Stimulated activated CD4-positive, alpha-beta T cell treated with anti-CD3 and anti-CD28 coated beads, Interleukin-1b, Interleukin-23, amount 100 ng/mL, for 24 hours (primary cell): ENCODE data around the gene NOM1.
"Not testable (repeated sequence)": the region's sequence is repeated elsewhere in the genome, so short reads cannot be mapped to it uniquely, and the experiment has no call there.

Experiments used
- DNase-seq, 4 experiments: peaks; one replicate each; pipeline ENCODE4 v3.0.0-alpha.2; 2020; ENCODE audit warnings: low read depth in 4 of 4, low spot score in 1 of 4

NOM1 gene, protein sequence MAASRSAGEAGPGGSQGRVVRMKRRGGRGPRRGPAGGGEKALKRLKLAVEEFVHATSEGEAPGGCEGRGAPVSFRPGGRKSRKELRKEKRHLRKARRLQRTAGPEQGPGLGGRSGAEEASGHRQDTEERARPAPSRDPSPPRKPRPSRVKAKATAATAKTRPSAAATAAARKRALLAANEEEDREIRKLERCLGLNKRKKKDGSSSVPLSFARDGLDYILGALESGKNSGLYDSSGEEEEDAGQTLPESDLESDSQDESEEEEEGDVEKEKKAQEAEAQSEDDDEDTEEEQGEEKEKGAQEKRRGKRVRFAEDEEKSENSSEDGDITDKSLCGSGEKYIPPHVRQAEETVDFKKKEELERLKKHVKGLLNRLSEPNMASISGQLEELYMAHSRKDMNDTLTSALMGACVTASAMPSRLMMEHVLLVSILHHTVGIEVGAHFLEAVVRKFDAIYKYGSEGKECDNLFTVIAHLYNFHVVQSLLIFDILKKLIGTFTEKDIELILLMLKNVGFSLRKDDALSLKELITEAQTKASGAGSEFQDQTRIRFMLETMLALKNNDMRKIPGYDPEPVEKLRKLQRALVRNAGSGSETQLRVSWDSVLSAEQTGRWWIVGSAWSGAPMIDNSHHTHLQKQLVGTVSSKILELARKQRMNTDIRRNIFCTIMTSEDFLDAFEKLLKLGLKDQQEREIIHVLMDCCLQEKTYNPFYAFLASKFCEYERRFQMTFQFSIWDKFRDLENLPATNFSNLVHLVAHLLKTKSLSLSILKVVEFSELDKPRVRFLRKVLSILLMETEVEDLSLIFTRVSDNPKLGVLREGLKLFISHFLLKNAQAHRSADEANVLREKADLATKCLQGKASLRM

DNA sequence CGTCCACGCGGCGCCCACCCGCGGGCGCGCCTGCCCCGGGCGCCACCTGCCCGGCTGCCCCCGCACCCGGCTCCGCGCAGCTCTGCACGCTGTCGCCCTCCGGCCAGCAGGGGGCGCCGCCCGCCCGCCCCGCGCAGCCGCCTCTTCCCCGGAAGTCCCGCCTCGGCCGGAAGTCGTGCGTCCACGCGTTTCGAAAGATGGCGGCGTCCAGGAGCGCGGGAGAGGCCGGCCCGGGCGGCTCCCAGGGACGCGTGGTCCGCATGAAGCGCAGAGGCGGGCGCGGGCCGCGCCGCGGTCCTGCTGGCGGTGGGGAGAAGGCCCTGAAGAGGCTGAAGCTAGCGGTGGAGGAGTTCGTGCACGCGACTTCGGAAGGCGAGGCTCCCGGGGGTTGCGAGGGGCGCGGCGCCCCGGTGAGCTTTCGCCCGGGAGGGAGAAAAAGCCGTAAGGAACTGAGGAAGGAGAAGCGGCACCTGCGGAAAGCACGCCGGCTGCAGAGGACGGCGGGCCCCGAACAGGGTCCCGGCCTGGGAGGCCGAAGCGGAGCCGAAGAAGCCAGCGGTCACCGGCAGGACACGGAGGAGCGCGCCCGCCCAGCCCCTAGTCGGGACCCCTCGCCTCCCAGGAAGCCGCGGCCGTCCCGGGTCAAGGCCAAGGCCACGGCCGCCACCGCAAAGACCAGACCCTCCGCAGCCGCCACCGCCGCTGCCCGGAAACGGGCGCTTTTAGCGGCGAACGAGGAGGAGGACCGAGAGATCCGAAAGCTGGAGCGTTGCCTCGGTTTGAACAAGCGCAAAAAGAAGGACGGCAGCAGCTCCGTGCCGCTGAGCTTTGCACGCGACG is at the start of gene NOM1:
NOM1 (plus strand) TSS at position 172 of the 840 bp plus-strand sequence; CDS start at position 198, 26 bp downstream.
- peak; percentile 82 to 94 (median 91) for DNase-seq

DNA sequence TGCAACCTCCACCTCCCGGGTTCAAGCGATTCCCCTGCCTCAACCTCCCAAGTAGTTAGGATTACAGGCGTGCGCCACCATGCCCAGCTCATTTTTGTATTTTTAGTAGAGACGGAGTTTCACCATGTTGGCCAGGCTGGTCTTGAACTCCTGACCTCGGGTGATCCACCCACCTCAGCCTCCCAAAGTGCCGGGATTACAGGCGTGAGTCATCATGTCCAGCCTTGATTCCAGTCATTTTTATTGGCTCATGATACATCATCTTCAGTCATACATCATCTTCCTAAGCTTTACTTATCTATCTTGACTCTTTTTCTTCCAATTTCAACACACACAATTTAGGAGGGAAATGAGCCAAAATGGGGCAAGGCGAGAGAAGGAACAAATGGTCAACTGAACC is 49.4 kb upstream of the NOM1 start:
- not testable (repeated sequence) for DNase-seq

DNA sequence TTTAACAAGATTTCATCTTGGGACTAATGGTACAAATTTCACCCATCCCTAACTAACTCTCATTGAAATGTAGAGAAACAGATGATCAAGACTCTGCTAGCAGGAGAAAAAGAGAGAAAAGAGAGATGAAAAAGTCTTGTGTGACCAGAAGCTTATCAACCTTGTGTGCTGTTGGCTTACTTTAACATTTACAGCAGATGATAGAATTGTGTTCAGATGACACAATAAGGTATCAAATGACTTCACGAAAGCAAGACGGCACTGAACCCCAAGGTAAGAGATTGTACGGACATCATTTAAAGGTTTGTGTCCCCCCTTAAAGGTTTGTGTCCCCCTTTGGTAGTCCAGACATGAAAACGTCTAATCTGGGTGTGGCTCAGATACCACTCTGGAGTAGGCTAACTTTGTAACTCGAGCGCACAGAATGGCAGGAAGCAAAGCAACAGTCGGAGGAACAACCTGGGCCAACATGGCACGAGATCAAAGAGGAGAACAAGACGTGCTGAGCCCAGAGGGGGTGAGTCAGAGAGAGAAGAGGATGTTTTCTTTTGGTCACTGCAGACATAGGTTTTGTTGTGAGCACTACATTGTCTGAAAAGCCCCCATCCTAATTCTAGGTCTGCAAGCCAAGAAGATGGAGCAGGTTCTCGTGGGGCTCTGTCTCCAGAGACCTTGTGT is 46.1 kb upstream of the NOM1 start:
- DNase-seq, result no peak

DNA sequence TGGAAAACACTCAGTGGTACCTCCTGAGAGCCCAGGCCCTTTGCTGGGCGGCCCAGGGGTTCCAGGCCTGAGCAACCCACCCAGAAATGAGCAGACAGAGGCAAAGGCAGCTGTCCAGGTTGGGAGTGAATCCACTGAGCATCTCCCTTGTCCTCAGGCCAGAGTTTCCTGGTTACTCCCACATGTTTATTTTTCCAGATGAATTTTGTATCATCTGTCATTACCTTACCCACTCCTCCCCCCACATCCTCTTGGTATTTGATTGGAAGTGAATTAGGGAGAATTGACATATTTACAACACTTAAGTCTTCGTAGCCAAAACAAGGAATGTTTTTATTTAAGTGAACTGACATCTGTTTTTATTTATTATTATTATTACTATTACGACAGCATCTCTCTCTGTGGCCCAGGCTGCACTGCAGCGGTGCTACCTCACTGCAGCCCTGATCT is 43.3 kb upstream of the NOM1 start:
- DNase-seq, result no peak

DNA sequence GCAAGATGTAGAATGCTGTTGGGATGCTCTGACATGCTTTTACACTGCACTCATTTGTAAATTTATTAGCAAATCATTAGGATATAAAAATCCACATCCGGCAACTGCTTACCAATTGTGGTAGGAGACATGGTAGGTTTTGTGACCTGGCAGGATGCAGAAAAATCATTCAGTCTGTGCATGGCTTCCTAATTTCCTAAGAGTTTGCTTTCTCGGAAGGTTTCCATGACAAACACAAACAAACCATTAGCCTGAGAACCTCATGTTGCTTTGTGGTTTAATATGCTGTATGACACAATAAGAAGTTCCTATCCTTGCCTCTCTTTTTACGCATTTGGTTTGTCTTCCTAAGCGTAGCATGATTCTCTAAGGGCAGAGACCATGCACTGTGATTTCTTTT is 41.9 kb upstream of the NOM1 start:
- DNase-seq, result no peak

DNA sequence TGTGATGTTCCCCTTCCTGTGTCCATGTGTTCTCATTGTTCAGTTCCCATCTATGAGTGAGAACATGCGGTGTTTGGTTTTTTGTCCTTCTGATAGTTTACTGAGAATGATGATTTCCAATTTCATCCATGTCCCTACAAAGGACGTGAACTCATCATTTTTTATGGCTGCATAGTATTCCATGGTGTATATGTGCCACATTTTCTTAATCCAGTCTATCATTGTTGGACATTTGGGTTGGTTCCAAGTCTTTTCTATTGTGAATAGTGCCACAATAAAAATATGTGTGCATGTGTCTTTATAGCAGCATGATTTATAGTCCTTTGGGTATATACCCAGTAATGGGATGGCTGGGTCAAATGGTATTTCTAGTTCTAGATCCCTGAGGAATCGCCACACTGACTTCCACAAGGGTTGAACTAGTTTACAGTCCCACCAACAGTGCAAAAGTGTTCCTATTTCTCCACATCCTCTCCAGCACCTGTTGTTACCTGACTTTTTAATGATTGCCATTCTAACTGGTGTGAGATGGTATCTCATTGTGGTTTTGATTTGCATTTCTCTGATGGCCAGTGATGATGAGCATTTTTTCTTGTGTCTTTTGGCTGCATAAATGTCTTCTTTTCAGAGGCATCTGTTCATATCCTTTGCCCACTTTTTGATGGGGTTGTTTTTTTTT is 39.8 kb upstream of the NOM1 start:
- not testable (repeated sequence) for DNase-seq

DNA sequence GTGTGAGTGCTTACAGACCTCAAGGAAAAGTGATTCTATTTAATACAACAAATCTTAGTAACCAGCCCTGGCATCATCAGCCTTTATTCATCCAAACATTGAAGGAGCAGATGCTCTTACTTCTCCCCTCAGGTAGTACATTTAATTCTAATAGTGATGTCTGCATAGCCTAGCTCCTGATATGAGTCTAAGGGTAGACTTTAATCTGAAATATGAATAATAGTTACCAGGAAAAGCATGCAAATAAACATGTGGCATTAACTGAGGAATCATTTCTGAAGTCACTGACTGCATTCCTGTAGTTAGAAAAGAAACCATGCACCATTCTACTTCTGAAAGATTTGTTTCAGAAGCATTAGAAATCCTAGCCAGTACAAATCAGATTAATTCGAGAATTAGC is 30.9 kb upstream of the NOM1 start:
- no peak for DNase-seq

DNA sequence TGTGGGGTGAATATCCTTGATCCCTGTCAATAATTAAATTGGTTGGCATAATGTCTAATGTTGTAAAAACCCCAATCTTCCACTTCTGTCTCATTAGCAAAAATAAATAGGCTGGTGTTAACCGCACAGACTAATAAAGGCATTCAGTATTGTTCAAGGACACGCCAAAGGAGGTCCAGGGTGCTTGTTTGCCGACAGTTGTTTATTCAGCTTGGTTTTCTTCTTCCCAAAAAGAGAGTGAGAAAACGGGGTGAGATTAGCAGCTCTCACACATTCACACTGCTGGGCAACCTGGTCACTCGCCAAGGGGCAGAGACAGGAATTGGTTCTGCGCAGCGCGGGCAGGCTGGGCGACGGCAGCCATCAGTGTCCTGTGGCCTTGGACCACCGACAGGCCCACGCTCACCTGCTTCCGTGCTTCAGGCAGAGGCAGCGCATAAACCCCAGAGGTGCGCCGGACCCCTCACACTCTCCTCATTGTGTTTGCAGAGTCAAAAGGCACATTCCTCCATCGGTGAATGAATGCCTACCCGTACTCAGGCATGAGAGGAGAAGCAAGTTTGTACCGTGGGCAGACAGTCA is 30.3 kb upstream of the NOM1 start:
- DNase-seq, result no peak

DNA sequence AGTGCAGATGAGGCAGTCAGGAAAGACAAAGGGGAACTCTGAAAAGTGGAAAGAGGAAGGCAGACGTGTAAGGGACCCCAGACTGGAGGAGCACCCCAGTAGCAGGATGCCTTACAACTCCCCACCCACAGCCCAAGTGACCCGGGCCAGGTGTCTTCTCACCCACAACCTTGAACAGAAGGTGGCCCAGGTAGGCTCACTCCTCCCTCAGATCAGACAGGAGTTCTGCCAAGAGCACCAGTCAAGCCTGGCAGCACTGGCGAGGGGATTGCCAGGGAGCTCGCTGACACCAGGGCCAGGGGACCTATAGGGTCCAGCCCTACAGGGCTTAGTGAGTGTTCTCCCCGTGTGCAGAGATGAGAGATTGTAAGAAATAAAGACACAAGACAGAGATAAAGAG is 29.4 kb upstream of the NOM1 start:
- DNase-seq, result no peak

DNA sequence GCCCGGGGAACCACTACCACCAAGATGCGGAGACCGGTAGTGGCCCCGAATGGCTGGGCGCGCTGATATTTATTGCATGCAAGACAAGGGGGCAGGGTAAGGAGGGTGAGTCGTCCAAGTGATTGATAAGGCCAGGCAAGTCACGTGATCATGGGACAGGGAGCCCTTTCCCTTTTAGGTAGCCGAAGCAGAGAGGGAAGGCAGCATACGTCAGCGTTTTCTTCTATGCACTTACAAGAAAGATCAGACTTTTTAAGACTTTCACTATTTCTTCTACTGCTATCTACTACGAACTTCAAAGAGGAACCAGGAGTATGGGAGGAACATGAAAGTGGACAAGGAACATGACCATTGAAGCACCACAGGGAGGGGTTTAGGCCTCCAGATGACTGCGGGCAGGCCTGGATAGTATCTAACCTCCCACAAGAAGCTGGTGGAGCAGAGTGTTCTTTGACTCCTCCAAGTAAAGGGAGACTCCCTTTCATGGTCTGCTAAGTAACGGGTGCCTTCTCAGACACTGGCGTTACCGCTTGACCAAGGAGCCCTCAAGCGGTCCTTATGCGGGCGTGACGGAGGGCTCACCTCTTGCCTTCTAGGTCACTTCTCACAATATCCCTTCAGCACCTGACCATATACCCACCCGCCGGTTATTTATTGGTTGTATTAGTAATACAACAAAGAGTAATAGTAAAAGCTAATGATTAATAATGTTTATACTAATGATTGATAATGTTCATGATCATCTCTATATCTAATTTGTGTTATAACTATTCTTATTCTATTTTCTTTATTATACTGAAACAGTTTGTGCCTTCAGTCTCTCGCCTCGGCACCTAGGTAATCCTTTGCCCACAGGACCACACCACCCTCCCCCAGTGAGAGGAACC is 28.8 kb upstream of the NOM1 start:
- not testable (repeated sequence) for DNase-seq

DNA sequence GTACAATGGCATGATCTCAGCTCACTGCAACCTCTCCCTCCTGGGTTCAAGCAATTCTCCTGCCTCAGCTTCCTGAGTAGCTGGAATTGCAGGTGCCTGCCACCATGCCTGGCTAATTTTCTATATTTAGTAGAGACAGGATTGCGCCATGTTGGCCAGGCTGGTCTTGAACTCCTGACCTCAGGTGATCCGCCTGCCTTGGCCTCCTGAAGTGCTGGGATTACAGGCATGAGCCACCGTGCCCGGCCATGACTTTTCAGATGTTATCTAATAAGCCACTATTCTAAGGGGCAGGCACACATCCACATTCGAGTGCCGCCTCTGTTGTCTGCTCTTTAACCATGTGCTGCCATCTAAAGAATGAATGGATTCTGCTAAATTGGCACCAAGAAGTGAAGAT is 27.2 kb upstream of the NOM1 start:
- not testable (repeated sequence) for DNase-seq

DNA sequence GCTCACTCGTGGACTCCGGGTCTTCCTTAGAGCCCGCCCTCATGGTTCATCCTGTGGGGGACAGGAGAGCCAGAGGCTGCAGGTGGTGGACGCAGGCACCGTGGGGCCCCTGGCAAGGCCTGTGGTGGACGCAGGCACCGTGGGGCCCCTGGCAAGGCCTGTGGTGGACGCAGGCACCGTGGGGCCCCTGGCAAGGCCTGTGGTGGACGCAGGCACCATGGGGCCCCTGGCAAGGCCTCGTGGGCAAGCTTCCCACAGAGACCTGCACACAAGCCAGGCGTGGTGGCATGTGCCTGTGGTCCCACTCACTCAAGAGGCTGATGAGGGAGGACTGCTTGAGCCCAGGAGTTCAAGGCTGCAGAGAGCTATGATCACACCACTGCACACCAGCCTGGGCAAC is 23.7 kb upstream of the NOM1 start:
- not testable (repeated sequence) for DNase-seq

DNA sequence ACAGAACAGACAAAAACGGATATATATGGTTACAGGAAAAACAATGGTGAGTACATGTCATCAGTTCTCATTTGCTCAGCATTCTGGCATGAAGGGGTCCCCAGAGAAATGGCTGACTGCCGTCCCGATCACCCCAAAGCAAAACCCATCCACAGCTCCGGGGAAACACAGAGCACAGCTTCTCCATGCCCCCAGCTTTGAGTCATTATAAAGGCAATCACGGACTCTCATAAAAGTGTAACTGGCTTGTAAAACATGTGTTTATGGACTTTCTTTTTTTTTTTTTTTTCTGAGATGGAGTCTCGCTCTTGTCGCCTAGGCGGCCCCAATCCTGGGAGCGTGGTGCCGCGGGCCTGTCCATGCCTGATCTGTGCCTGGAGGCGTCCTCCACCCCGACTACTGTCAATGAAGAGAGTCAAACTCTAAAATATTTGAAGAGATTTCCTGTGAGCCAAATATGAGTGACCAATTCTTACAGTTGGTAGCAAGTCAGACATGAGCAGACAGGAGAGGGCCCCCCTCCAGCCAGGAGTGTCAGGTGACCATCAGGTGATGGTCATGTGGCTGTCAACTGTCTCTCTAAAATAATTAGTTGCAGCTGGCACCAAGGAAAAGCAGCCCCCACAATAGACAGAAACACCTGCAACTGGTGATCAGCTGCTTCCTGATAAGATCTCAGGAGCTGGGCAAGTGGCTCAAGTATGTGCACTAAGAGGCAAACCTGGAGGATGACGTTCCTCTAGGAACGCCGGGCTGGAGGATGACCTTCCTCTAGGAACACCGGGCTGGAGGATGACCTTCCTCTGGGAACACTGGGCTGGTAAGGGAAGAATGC is 21.7 kb upstream of the NOM1 start:
- DNase-seq, result no peak

DNA sequence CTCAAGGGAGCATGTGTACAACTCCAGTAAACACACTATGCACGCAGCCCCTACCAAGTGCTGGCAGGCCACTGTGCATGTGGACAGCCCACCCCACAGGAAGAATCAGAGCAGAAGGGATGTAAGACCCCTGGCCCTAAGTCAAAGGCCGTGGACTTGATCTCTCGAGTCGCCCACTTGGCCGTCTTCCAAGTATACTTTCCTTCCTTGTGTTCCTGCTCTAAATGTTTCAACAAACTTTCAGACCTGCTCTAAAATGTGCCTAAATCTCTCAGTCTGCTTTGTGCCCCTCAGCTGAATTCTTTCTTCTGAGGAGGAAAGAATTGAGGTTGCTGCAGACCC is 21.1 kb upstream of the NOM1 start:
- no peak for DNase-seq

DNA sequence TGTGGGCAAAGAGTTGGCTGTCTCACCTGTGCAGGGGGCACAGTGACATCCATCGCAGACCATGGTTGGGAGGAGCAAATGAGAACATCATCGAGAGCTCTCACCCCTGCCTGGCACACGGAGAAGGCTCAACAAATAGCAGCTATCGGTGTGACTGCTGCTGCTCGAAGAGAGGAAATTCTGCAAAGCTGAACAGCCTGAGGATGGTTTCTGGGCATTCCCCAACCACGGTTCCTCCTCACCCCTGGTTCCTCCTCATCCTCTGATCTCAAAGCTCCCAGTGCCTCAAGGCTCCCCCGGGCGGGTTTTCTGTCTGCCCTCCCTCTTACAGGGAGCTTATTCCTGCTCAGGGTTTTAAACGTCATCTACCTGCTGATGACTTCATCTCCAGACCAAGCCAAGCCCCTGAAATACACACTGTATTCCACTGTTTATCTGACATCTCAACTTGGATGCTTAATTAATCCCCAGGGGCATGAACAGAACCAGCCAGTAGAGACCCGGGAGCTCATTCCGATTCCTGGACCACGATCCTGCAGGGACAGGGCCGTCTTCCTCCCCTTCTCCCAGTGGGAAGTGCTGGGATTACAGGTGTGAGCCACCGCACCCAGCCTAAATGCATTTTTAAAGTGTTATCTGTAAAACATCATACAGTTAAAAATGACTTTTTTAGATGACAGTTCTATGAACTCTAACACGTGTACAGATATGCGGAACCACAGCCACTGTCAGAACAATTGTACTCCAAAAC is 19.5 kb upstream of the NOM1 start:
- no peak for DNase-seq

DNA sequence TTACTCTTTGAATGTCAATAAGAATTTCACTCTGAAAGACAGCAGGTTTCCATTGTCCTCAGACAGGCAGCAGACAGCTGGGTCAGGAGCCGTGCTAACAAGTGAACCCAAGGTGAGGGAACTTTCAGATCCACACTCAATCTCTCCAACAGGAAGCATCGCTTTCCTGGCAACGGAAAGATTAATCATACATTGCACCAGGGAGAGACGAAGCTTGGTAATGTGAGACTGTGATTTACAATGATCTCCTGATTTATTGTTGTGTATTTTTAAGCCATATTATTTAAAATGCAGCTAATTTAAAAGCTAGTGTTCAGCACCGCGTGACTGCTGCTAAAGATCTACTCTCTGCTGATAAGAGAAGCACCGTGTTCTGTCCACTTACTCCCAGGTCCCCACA is 17.5 kb upstream of the NOM1 start:
- no peak for DNase-seq

DNA sequence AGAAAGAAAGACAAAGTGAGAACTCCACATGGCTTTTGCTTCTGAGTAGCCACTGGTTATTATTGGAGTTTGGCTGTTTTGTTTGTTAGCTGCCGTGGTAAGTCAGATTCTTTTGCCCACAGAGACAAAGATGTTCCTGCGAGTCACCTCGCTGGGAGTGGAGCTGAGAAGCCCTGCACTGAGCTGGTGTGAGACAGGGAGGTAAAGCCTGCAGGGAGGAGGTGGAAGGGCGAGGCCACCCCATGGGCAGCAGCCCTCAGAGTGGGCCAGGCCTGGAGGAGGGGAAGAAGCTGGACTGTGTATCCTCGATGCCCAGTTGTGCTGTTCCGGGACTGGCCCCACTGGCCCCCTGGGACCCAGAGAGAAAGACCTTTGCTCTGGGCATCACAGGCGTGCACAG is 14.3 kb upstream of the NOM1 start:
- no peak for DNase-seq
